ENCODE measurements around the gene PCSK4.

DNA sequence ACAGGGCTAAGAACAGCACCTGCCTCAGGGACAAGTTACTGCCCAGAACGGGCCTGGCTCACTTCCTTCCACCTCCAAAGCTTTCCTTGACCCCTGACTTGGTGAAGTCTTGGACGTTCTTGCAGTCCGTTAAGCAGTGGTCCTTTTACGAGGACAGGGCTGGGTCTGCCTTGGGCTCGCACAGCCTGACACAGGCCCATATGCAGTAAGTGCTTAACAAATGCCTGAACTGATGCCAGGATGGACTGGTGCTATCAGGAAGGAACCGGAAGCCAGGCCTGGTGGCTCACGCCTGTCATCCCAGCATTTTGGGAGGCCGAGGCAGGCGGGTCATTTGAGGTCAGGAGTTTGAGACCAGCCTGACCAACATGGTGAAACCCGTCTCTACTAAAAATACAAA is 31.9 kb upstream of the PCSK4 start:
- TF ChIP-seq, protein P1, sequence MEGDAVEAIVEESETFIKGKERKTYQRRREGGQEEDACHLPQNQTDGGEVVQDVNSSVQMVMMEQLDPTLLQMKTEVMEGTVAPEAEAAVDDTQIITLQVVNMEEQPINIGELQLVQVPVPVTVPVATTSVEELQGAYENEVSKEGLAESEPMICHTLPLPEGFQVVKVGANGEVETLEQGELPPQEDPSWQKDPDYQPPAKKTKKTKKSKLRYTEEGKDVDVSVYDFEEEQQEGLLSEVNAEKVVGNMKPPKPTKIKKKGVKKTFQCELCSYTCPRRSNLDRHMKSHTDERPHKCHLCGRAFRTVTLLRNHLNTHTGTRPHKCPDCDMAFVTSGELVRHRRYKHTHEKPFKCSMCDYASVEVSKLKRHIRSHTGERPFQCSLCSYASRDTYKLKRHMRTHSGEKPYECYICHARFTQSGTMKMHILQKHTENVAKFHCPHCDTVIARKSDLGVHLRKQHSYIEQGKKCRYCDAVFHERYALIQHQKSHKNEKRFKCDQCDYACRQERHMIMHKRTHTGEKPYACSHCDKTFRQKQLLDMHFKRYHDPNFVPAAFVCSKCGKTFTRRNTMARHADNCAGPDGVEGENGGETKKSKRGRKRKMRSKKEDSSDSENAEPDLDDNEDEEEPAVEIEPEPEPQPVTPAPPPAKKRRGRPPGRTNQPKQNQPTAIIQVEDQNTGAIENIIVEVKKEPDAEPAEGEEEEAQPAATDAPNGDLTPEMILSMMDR (IDR thresholded peaks at IDR 0.05), result no peak
- TF ChIP-seq POLR2A (IDR thresholded peaks at IDR 0.05) (no peak), POLR2AphosphoS5 (IDR thresholded peaks at IDR 0.05) (no peak), EP300 (IDR thresholded peaks at IDR 0.05) (no peak)

All from sigmoid colon (tissue), 4 donors.